ENCODE results near the gene ZNF548. TPM values are rescaled to one million over a fixed set of nuclear protein-coding genes. Genes with fewer than 3 reads are reported as not detected.

ZNF548 gene
- total RNA-seq, 1 donor from 2014 or later = 26.1 TPM

GRCh38 chr19:57351867-57352266, 37.8 kb upstream of the ZNF548 start:
- peak overlapping the region; percentile 99 for H3K4me3 Mint-ChIP-seq (ENCODE audit: unreplicated experiment)
- peaks cover 4% of the 10 kb centered on the region for H3K27me3 Mint-ChIP-seq (ENCODE audit: unreplicated experiment)
- TF ChIP-seq CTCF (IDR thresholded peaks at IDR 0.05; ENCODE audit: unreplicated experiment) = no peak
- no peak for DNase-seq (ENCODE audit: low spot score)
- H3K4me1 Mint-ChIP-seq (ENCODE audit: unreplicated experiment) = peaks cover 29% of the 10 kb centered on the region
- peaks cover 44% of the 10 kb centered on the region for H3K36me3 Mint-ChIP-seq (ENCODE audit: low read depth, unreplicated experiment)
- no peaks in the 10 kb centered on the region for H3K9me3 Mint-ChIP-seq (ENCODE audit: unreplicated experiment)
- H3K27ac Mint-ChIP-seq (ENCODE audit: unreplicated experiment) = peak overlapping the region; percentile 91

GRCh38 chr19:57355916-57356315, 33.7 kb upstream of the ZNF548 start:
- no peak for TF ChIP-seq CTCF (IDR thresholded peaks at IDR 0.05; ENCODE audit: unreplicated experiment)
- Mint-ChIP-seq H3K27ac (ENCODE audit: unreplicated experiment) (no peak overlapping the region), H3K36me3 (ENCODE audit: low read depth, unreplicated experiment) (peaks cover 55% of the 10 kb centered on the region)

GRCh38 chr19:57357406-57357805, 32.2 kb upstream of the ZNF548 start:
- Mint-ChIP-seq H3K27me3 (ENCODE audit: unreplicated experiment) (peaks cover 3% of the 10 kb centered on the region), H3K36me3 (ENCODE audit: low read depth, unreplicated experiment) (peaks cover 45% of the 10 kb centered on the region), H3K4me1 (ENCODE audit: unreplicated experiment) (peaks cover 15% of the 10 kb centered on the region), H3K4me3 (ENCODE audit: unreplicated experiment) (no peak overlapping the region), H3K27ac (ENCODE audit: unreplicated experiment) (no peak overlapping the region), H3K9me3 (ENCODE audit: unreplicated experiment) (no peaks in the 10 kb centered on the region)
- no peak for TF ChIP-seq CTCF (IDR thresholded peaks at IDR 0.05; ENCODE audit: unreplicated experiment)
- no peak for DNase-seq (ENCODE audit: low spot score)

More at GRCh38 chr19:57355916-57356315, 33.7 kb upstream of the ZNF548 start:
- H3K4me3 Mint-ChIP-seq (ENCODE audit: unreplicated experiment) = peak overlapping the region; percentile 19
- no peak for DNase-seq (ENCODE audit: low spot score)
- H3K27me3 Mint-ChIP-seq (ENCODE audit: unreplicated experiment) = no peaks in the 10 kb centered on the region
- H3K9me3 Mint-ChIP-seq (ENCODE audit: unreplicated experiment) = no peaks in the 10 kb centered on the region
- peaks cover 28% of the 10 kb centered on the region for H3K4me1 Mint-ChIP-seq (ENCODE audit: unreplicated experiment)

- no peak for TF ChIP-seq CTCF (IDR thresholded peaks at IDR 0.05; ENCODE audit: unreplicated experiment)
- Mint-ChIP-seq H3K36me3 (ENCODE audit: low read depth, unreplicated experiment) (peaks cover 42% of the 10 kb centered on the region), H3K27me3 (ENCODE audit: unreplicated experiment) (peaks cover 7% of the 10 kb centered on the region), H3K9me3 (ENCODE audit: unreplicated experiment) (no peaks in the 10 kb centered on the region), H3K4me1 (ENCODE audit: unreplicated experiment) (peaks cover 11% of the 10 kb centered on the region), H3K4me3 (ENCODE audit: unreplicated experiment) (no peak overlapping the region), H3K27ac (ENCODE audit: unreplicated experiment) (no peak overlapping the region)
- no peak for DNase-seq (ENCODE audit: low spot score)
These were observed 30.4 kb upstream of the ZNF548 start for GRCh38 chr19:57359300-57359699.

- peak overlapping the region; percentile 96 for H3K27ac Mint-ChIP-seq (ENCODE audit: unreplicated experiment)
- peaks cover 7% of the 10 kb centered on the region for H3K27me3 Mint-ChIP-seq (ENCODE audit: unreplicated experiment)
- H3K9me3 Mint-ChIP-seq (ENCODE audit: unreplicated experiment) = no peaks in the 10 kb centered on the region
- H3K4me1 Mint-ChIP-seq (ENCODE audit: unreplicated experiment) = peaks cover 11% of the 10 kb centered on the region
- peak overlapping the region; percentile 97 for H3K4me3 Mint-ChIP-seq (ENCODE audit: unreplicated experiment)
- peaks cover 20% of the 10 kb centered on the region for H3K36me3 Mint-ChIP-seq (ENCODE audit: low read depth, unreplicated experiment)
- no peak for DNase-seq (ENCODE audit: low spot score)
- TF ChIP-seq CTCF (IDR thresholded peaks at IDR 0.05; ENCODE audit: unreplicated experiment) = no peak
These were observed 27.2 kb upstream of the ZNF548 start for GRCh38 chr19:57362419-57362818.
